Karpas-422 (cell line): ENCODE measurements around the gene NPHS1. TPM values are rescaled to one million over a fixed set of nuclear protein-coding genes. Genes with fewer than 3 reads are reported as not detected.
A peak's percentile ranks its signal among the peaks of the same experiment; 100 is the strongest.

Experiments
- DNase-seq: peaks from one replicate; pipeline ENCODE4 v3.0.0-alpha.2; 2015
- H2AFZ ChIP-seq: fragments of 200-600 bp; sonication (generic); 2 replicates; pipeline ENCODE4 v1.6.1; 2014; ENCODE audit warnings: antibody characterized with exemption, low read length, mixed read lengths
- H3K27ac ChIP-seq: fragments of 200-600 bp; sonication (generic); 2 replicates; pipeline ENCODE4 v1.5.1; 2014; ENCODE audit warnings: mild to moderate bottlenecking, low read length, moderate library complexity
- H3K27me3 ChIP-seq: fragments of 200-600 bp; sonication (generic); 2 replicates; pipeline ENCODE4 v1.6.1; 2014; ENCODE audit warnings: low read length, mixed read lengths
- H3K36me3 ChIP-seq: fragments of 200-600 bp; sonication (generic); 2 replicates; pipeline ENCODE4 v1.6.1; 2014; ENCODE audit warnings: low read length, mixed read lengths; ENCODE audit not compliant: insufficient read depth
- H3K4me1 ChIP-seq: fragments of 200-600 bp; sonication (generic); 2 replicates; pipeline ENCODE4 v1.6.1; 2014; ENCODE audit warnings: mild to moderate bottlenecking, low read length, mixed read lengths
- H3K4me2 ChIP-seq: fragments of 200-600 bp; sonication (generic); 2 replicates; pipeline ENCODE4 v1.6.1; 2014; ENCODE audit warnings: low read length, low read depth, mild to moderate bottlenecking; ENCODE audit not compliant: poor library complexity, severe bottlenecking
- H3K4me3 ChIP-seq: fragments of 200-600 bp; sonication (generic); 2 replicates; pipeline ENCODE4 v1.5.1; 2014; ENCODE audit warnings: mild to moderate bottlenecking, antibody characterized with exemption, low read length, mixed read lengths
- H3K79me2 ChIP-seq: fragments of 200-600 bp; sonication (generic); 2 replicates; pipeline ENCODE4 v1.6.1; 2014; ENCODE audit warnings: mild to moderate bottlenecking, low read length, mixed read lengths
- H3K9ac ChIP-seq: fragments of 200-600 bp; sonication (generic); 2 replicates; pipeline ENCODE4 v1.6.0; 2014; ENCODE audit warnings: low read length
- H3K9me2 ChIP-seq: fragments of 200-600 bp; sonication (generic), shearing (Covaris generic); replicated peaks from 2 replicates; pipeline ENCODE4 v1.6.0; 2014; ENCODE audit warnings: mild to moderate bottlenecking, low read length, moderate library complexity; ENCODE audit not compliant: insufficient read depth
- H3K9me3 ChIP-seq: fragments of 300-700, 200-600 bp; sonication (generic); 2 replicates; pipeline ENCODE4 v1.6.1; 2014; ENCODE audit warnings: low read length, mixed read lengths
- H4K20me1 ChIP-seq: fragments of 200-600 bp; sonication (generic); 2 replicates; pipeline ENCODE4 v1.6.1; 2014; ENCODE audit warnings: mild to moderate bottlenecking, antibody characterized with exemption, low read length, low read depth; ENCODE audit not compliant: insufficient read depth
- total RNA-seq: library from RNA; depleted of rRNA; stranded (reverse); fragments of >200 nt; shearing (Covaris generic); gene quantifications from 2 replicates; pipeline ENCODE4 v1.2.3, GENCODE V29; 2014; ENCODE audit warnings: low replicate concordance; rRNA removed

Gene NPHS1, protein sequence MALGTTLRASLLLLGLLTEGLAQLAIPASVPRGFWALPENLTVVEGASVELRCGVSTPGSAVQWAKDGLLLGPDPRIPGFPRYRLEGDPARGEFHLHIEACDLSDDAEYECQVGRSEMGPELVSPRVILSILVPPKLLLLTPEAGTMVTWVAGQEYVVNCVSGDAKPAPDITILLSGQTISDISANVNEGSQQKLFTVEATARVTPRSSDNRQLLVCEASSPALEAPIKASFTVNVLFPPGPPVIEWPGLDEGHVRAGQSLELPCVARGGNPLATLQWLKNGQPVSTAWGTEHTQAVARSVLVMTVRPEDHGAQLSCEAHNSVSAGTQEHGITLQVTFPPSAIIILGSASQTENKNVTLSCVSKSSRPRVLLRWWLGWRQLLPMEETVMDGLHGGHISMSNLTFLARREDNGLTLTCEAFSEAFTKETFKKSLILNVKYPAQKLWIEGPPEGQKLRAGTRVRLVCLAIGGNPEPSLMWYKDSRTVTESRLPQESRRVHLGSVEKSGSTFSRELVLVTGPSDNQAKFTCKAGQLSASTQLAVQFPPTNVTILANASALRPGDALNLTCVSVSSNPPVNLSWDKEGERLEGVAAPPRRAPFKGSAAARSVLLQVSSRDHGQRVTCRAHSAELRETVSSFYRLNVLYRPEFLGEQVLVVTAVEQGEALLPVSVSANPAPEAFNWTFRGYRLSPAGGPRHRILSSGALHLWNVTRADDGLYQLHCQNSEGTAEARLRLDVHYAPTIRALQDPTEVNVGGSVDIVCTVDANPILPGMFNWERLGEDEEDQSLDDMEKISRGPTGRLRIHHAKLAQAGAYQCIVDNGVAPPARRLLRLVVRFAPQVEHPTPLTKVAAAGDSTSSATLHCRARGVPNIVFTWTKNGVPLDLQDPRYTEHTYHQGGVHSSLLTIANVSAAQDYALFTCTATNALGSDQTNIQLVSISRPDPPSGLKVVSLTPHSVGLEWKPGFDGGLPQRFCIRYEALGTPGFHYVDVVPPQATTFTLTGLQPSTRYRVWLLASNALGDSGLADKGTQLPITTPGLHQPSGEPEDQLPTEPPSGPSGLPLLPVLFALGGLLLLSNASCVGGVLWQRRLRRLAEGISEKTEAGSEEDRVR (N-terminal part only)
- total RNA-seq: not detected in 2 replicates

DNA sequence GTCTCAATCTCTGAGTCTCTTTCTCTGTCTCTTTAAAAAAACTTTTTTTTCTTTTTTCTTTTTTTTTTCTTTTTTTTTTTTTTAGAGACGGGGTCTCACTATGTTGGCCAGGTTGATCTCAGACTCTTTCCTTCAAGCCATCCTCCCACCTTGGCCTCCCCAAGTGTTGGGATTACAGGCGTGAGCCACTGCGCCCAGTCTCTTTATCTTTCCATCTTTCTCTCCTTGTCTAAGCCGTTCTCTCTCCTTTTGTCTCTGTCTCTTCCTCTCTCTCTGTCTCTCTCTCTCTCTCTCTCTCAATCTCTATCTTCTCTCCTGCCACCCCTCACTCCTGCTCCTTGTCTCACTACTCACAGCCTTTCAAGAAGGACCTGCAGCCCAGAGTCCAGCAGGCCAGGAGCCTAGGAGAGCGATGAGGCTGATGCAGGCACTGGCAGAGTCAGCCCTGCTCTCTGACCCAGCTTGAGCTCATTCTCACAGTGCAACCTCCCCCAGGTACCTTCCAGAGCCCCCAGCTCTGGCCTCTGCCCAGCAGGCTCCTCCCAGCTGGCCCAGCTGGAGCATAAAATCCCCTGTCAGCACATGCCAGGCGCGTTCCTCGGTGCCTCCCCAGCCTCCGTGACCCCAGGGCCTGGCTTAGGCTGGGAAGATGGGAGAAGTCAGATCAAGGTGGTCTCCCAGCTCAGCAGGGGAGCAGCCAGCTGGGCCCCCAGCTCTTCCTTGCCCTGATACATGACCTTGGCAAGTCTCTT, at the start of gene NPHS1:
Gene NPHS1 (minus strand): TSS at position 476 of the 752 bp plus-strand sequence. CDS start 667 bp downstream, outside the sequence.
- H3K9me3 ChIP-seq: no peaks in the 10 kb centered on the region
- H3K4me2 ChIP-seq: no peak within 1 kb of the TSS
- H3K27ac ChIP-seq: no peak within 1 kb of the TSS
- H3K4me3 ChIP-seq: no peak within 1 kb of the TSS
- no peaks in the 10 kb centered on the region for H3K79me2 ChIP-seq
- H3K9me2 ChIP-seq: no peaks in the 10 kb centered on the region
- H3K36me3 ChIP-seq: no peaks in the 10 kb centered on the region
- DNase-seq: no peak
- H3K4me1 ChIP-seq: peaks cover 6% of the 10 kb centered on the region
- H3K9ac ChIP-seq: no peak within 1 kb of the TSS
- H2AFZ ChIP-seq: no peak within 1 kb of the TSS
- H4K20me1 ChIP-seq: no peaks in the 10 kb centered on the region
- no peaks in the 10 kb centered on the region for H3K27me3 ChIP-seq

- H3K9me3 ChIP-seq: no peaks in the 10 kb centered on the region
- H3K4me1 ChIP-seq: peaks cover 48% of the 10 kb centered on the region
- no peak overlapping the region for H3K4me3 ChIP-seq
- peak overlapping the region; percentile 100 for H3K4me2 ChIP-seq
- no peak for DNase-seq
- H4K20me1 ChIP-seq: no peaks in the 10 kb centered on the region
- H2AFZ ChIP-seq: no peak overlapping the region
- H3K9ac ChIP-seq: 0 out of 2 replicates have a peak overlapping the region, but pooled peaks have one; percentile 23
- H3K79me2 ChIP-seq: peaks cover 21% of the 10 kb centered on the region
- H3K9me2 ChIP-seq: no peaks in the 10 kb centered on the region
- no peak overlapping the region for H3K27ac ChIP-seq
- 0 out of 2 replicates have a peak, but pooled peaks cover 4% of the 10 kb centered on the region for H3K36me3 ChIP-seq
- no peaks in the 10 kb centered on the region for H3K27me3 ChIP-seq
Measured at GRCh38 chr19:35901055-35901644, 48.8 kb upstream of the NPHS1 start.

GRCh38 chr19:35899547-35900214, 47.4 kb upstream of the NPHS1 start:
- H3K4me1 ChIP-seq: peaks cover 48% of the 10 kb centered on the region

GRCh38 chr19:35898499-35898809, 46.1 kb upstream of the NPHS1 start:
- Histone ChIP-seq H2AFZ (peak overlapping the region; percentile 81), H3K4me2 (peak overlapping the region; percentile 100), H3K9ac (peak overlapping the region; percentile 99), H3K4me1 (peaks cover 43% of the 10 kb centered on the region), H3K4me3 (peak overlapping the region; percentile 94), H3K9me3 (no peaks in the 10 kb centered on the region), H3K36me3 (0 out of 2 replicates have a peak, but pooled peaks cover 4% of the 10 kb centered on the region), H4K20me1 (no peaks in the 10 kb centered on the region), H3K9me2 (no peaks in the 10 kb centered on the region), H3K27me3 (no peaks in the 10 kb centered on the region), H3K27ac (peak overlapping the region; percentile 59), H3K79me2 (peaks cover 21% of the 10 kb centered on the region)
- DNase-seq: no peak

More at GRCh38 chr19:35899547-35900214, 47.4 kb upstream of the NPHS1 start:
- Histone ChIP-seq H3K9me3 (no peaks in the 10 kb centered on the region), H3K36me3 (0 out of 2 replicates have a peak, but pooled peaks cover 4% of the 10 kb centered on the region), H3K4me2 (peak overlapping the region; percentile 100), H4K20me1 (no peaks in the 10 kb centered on the region), H3K9ac (peak overlapping the region; percentile 99), H3K9me2 (no peaks in the 10 kb centered on the region), H2AFZ (peak overlapping the region; percentile 54; the same call in 1 of the 2 replicates), H3K27me3 (no peaks in the 10 kb centered on the region), H3K79me2 (peaks cover 21% of the 10 kb centered on the region), H3K27ac (peak overlapping the region; percentile 77), H3K4me3 (peak overlapping the region; percentile 94)
- peak; percentile 95 for DNase-seq

DNA sequence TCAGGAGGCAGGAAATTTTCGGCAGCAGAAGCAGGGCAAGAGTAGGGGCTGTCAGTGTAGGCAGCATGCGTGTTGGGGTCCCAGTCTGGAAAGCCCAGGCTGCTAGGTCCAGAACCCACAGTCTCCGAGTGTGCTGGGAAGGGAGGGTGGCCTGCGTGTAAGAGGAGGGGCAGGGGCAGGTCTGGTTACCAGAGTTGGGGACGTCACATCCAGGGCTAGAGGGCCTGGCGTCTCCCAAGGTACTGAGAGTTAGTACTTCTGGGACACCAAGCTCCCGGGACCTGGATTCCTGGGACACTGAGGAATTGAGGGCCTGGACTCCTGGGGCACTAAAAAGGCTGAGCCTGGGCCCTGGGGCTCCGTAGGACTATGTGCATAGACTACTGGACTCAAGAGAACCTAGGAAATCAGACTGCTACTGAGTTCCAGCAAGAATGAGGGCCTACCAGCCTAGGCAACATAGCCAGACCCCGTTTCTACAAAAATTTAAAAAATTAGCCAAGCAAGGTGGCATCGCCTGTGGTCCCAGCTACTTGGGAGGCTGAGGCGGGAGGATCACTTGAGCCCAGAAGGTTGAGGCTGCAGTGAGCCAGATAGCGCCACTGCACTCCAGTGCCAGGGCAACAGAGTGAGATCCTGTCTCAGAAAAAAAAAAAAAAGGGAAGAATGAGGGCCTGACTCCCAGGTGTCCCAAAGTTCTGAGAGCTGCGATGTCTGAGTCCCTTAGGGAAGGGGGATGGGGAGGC, 45.6 kb upstream of the NPHS1 start:
- Histone ChIP-seq H3K27ac (peak overlapping the region; percentile 59; the same call in 1 of the 2 replicates), H3K79me2 (peaks cover 21% of the 10 kb centered on the region), H2AFZ (no peak overlapping the region; the same call in 1 of the 2 replicates), H3K4me2 (peak overlapping the region; percentile 100), H3K9me2 (no peaks in the 10 kb centered on the region), H3K4me3 (peak overlapping the region; percentile 94), H3K27me3 (no peaks in the 10 kb centered on the region), H3K36me3 (0 out of 2 replicates have a peak, but pooled peaks cover 4% of the 10 kb centered on the region), H3K9ac (peak overlapping the region; percentile 99), H3K4me1 (peaks cover 37% of the 10 kb centered on the region), H4K20me1 (no peaks in the 10 kb centered on the region), H3K9me3 (no peaks in the 10 kb centered on the region)
- no peak for DNase-seq

DNA sequence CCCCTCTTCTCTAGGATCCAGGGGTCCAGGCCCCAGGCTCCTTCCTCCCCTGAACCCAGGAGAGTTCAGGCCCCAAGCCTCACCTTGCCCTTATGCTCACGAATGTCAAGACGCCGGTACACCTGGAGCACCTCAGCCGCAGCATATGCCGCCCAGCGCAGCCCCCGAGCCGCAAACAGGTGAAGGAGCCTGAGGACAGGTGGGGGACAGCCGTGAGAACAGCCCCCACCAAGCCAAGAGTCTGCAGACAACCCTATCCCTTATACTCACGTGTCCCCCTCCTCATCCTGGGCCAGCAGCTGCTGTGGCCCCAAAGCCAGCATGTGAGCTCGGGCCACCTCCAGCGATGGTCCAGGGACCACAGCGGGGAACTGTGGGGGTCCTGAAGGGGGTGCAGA, 44.3 kb upstream of the NPHS1 start:
- no peaks in the 10 kb centered on the region for H3K27me3 ChIP-seq
- no peak overlapping the region for H3K4me2 ChIP-seq
- H3K36me3 ChIP-seq: 0 out of 2 replicates have a peak, but pooled peaks cover 4% of the 10 kb centered on the region
- DNase-seq: peak; percentile 24
- H3K4me1 ChIP-seq: peaks cover 24% of the 10 kb centered on the region
- no peaks in the 10 kb centered on the region for H3K9me2 ChIP-seq
- H2AFZ ChIP-seq: no peak overlapping the region
- peaks cover 21% of the 10 kb centered on the region for H3K79me2 ChIP-seq
- no peak overlapping the region for H3K9ac ChIP-seq
- no peak overlapping the region for H3K27ac ChIP-seq
- no peaks in the 10 kb centered on the region for H3K9me3 ChIP-seq
- H3K4me3 ChIP-seq: no peak overlapping the region
- no peaks in the 10 kb centered on the region for H4K20me1 ChIP-seq
